ENCODE data around the gene ANKFY1. TPM values are rescaled to one million over a fixed set of nuclear protein-coding genes. Genes with fewer than 3 reads are reported as not detected.
A peak's percentile ranks its signal among the peaks of the same experiment; 100 is the strongest.

ANKFY1 gene
- total and polyA plus RNA-seq, 9 of the 15 experiments (the other 6 are each of a cell fraction or from before 2014, with no cell fraction given), result 4.3 to 25.6 (median 12.2) TPM

DNA sequence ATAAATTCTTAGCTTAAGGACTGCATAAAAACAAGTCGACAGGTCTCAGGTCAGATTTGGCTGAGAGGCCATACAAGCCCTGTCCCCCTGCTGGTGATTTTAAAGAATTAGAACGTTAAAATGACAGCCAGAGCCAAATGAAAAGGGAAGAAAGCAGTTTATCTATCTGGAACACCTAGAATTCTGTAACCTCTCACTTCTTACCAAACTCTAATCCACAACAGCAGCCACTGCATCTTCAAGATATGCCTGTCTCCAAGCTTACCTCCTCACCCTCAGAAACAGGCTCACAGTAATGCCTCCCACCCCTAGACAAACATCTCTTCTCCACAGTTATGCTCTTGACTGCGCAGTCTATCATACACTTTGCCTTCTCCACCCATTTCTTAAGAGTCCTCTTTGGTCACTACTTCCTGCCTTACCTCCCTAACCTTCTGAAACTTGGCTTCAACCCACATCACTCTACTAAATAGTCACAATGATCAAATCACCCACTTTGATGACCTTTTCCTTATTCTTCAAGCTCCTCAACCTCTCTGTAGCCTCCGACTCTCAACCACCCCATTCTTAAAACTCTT lies 14.2 kb downstream of the ANKFY1 start (continued):
- TF ChIP-seq, protein P1, sequence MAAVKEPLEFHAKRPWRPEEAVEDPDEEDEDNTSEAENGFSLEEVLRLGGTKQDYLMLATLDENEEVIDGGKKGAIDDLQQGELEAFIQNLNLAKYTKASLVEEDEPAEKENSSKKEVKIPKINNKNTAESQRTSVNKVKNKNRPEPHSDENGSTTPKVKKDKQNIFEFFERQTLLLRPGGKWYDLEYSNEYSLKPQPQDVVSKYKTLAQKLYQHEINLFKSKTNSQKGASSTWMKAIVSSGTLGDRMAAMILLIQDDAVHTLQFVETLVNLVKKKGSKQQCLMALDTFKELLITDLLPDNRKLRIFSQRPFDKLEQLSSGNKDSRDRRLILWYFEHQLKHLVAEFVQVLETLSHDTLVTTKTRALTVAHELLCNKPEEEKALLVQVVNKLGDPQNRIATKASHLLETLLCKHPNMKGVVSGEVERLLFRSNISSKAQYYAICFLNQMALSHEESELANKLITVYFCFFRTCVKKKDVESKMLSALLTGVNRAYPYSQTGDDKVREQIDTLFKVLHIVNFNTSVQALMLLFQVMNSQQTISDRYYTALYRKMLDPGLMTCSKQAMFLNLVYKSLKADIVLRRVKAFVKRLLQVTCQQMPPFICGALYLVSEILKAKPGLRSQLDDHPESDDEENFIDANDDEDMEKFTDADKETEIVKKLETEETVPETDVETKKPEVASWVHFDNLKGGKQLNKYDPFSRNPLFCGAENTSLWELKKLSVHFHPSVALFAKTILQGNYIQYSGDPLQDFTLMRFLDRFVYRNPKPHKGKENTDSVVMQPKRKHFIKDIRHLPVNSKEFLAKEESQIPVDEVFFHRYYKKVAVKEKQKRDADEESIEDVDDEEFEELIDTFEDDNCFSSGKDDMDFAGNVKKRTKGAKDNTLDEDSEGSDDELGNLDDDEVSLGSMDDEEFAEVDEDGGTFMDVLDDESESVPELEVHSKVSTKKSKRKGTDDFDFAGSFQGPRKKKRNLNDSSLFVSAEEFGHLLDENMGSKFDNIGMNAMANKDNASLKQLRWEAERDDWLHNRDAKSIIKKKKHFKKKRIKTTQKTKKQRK (IDR thresholded peaks at IDR 0.05; ENCODE audit: borderline replicate concordance, low read depth, low read length), result no peak
- TF ChIP-seq ZBTB11 (CRISPR knock-in tag; IDR thresholded peaks at IDR 0.05) (0 out of 6 replicates have a peak, but pooled peaks of 1 of the 3 experiments have one; percentile 21), ELF1 (tag; IDR thresholded peaks at IDR 0.05) (no peak), TAF7 (tag; IDR thresholded peaks at IDR 0.05) (no peak), ZSCAN29 (IDR thresholded peaks at IDR 0.05) (no peak), MIER1 (IDR thresholded peaks at IDR 0.05; ENCODE audit: low read depth) (0 out of 2 replicates have a peak, but pooled peaks have one; percentile 27), GTF2E2 (tag; IDR thresholded peaks at IDR 0.05) (no peak), ERF (CRISPR knock-in tag; IDR thresholded peaks at IDR 0.05) (no peak), HNRNPLL (IDR thresholded peaks at IDR 0.05; ENCODE audit: low read depth, low read length, poor library complexity, severe bottlenecking) (no peak), MED1 (CRISPR knock-in tag; IDR thresholded peaks at IDR 0.05; ENCODE audit: borderline replicate concordance) (no peak), SRSF7 (optimal IDR thresholded peaks at IDR 0.05; ENCODE audit: low read depth, low read length) (no peak), MCM7 (IDR thresholded peaks at IDR 0.05) (no peak), SPI1 (IDR thresholded peaks at IDR 0.05; ENCODE audit: borderline replicate concordance, low read depth, low read length) (no peak), MXD1 (CRISPR knock-in tag; IDR thresholded peaks at IDR 0.05; ENCODE audit: borderline replicate concordance, poor library complexity, severe bottlenecking) (no peak), ZNF551 (CRISPR knock-in tag; IDR thresholded peaks at IDR 0.05) (no peak), ZNF589 (CRISPR knock-in tag; IDR thresholded peaks at IDR 0.05; ENCODE audit: low read depth) (no peak)
- TF ChIP-seq, protein P2, sequence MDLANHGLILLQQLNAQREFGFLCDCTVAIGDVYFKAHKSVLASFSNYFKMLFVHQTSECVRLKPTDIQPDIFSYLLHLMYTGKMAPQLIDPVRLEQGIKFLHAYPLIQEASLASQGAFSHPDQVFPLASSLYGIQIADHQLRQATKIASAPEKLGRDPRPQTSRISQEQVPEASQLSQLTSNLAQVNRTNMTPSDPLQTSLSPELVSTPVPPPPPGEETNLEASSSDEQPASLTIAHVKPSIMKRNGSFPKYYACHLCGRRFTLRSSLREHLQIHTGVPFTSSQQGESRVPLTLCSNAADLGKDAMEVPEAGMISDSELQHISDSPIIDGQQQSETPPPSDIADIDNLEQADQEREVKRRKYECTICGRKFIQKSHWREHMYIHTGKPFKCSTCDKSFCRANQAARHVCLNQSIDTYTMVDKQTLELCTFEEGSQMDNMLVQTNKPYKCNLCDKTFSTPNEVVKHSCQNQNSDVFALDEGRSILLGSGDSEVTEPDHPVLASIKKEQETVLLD (IDR thresholded peaks at IDR 0.05), result peak; percentile 71; the same call in 1 of the 2 replicates
- TF ChIP-seq, protein P3, sequence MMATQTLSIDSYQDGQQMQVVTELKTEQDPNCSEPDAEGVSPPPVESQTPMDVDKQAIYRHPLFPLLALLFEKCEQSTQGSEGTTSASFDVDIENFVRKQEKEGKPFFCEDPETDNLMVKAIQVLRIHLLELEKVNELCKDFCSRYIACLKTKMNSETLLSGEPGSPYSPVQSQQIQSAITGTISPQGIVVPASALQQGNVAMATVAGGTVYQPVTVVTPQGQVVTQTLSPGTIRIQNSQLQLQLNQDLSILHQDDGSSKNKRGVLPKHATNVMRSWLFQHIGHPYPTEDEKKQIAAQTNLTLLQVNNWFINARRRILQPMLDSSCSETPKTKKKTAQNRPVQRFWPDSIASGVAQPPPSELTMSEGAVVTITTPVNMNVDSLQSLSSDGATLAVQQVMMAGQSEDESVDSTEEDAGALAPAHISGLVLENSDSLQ (IDR thresholded peaks at IDR 0.05), result peak; percentile 83

Data from K562 (cell line).